Vagina (tissue), 2 donors: ENCODE data around the gene RTF2. TPM values are rescaled to one million over a fixed set of nuclear protein-coding genes. Genes with fewer than 3 reads are reported as not detected.

ENCODE experiments used
- DNase-seq, 2 donors: peaks; one replicate each; pipeline ENCODE4 v3.0.0-alpha.2; 2017; ENCODE audit errors: extremely low spot score in 2 of 2
- H3K27ac ChIP-seq: fragments of 200-600 bp; sonication (generic); one replicate; pipeline ENCODE4 v1.5.1; 2019
- H3K27me3 ChIP-seq: fragments of 200-600 bp; sonication (generic); one replicate; pipeline ENCODE4 v1.5.1; 2019
- H3K36me3 ChIP-seq, 2 donors: fragments of 200-600 bp; sonication (generic); one replicate each; pipeline ENCODE4 v1.5.1; 2017 to 2019
- H3K4me1 ChIP-seq: fragments of 200-600 bp; sonication (generic); one replicate; pipeline ENCODE4 v1.5.1; 2019
- H3K4me3 ChIP-seq, 2 donors: fragments of 200-600 bp; sonication (generic); 1 replicate in 1 of 2; 2 replicates in 1 of 2; pipeline ENCODE4 v1.5.1; 2016 to 2019
- H3K9me3 ChIP-seq: fragments of 200-600 bp; sonication (generic); one replicate; pipeline ENCODE4 v1.5.1; 2019
- POLR2A ChIP-seq, 2 donors: fragments of 450-650 bp; IDR thresholded peaks; one replicate each; pipeline ENCODE4 v1.6.1; 2017; ENCODE audit warnings: antibody characterized with exemption in 2 of 2, mild to moderate bottlenecking in 2 of 2, moderate library complexity in 2 of 2
- POLR2AphosphoS5 ChIP-seq, 2 donors: sonication (generic); formaldehyde crosslinking; IDR thresholded peaks; one replicate each; pipeline ENCODE4 v1.9.0; 2017; ENCODE audit warnings: antibody characterized with exemption in 2 of 2, mild to moderate bottlenecking in 2 of 2, low read depth in 1 of 2; ENCODE audit not compliant: insufficient read depth in 1 of 2
- intact Hi-C: fragments of 100-400 bp; cut with DNase I; formaldehyde crosslinking; loops from one replicate; pipeline ENCODE4 v1.15.1; 2023
- total RNA-seq: library from RNA; depleted of rRNA; stranded (reverse); fragments of >200 nt; gene quantifications from one replicate; pipeline ENCODE4 v1.2.3, GENCODE V29; 2016
- TF ChIP-seq, protein P1 (sequence below), 3 experiments: fragments of 450-650 bp in 2 of 3; fragments of 200-600 bp in 1 of 3; sonication (generic) in 1 of 3; IDR thresholded peaks; one replicate each; pipeline ENCODE4 v1.5.1; 2017 to 2019; ENCODE audit warnings: antibody characterized with exemption in 3 of 3, mild to moderate bottlenecking in 2 of 3, moderate library complexity in 2 of 3

The RTF2 gene
- total RNA-seq, 1 donor from 2014 or later, result 47.1 TPM

DNA sequence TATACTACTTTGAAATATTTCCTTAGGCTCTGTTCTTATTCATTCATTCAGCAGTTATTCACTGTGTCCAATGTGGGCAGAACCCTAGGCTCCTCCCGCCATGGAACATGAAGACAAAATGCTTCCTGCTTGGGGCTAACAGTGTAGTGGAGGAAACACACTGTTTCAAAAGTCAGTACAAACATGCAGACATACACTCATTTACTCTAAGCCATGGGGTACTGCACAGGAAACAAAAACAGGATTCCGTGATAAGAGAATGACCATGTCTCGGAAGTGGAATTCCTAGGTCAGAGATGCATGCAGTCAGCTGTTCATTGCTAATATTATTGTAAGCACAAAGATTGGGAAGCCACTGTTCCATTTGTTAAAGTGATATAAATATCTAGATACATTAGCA is 37.7 kb downstream of the RTF2 start:
- Histone ChIP-seq H3K4me3 (no peak overlapping the region), H3K9me3 (no peaks in the 10 kb centered on the region), H3K36me3 (no peaks in the 10 kb centered on the region), H3K4me1 (no peaks in the 10 kb centered on the region), H3K27me3 (no peaks in the 10 kb centered on the region), H3K27ac (no peak overlapping the region)
- no peak for DNase-seq
- TF ChIP-seq POLR2A (IDR thresholded peaks at IDR 0.05) (no peak), POLR2AphosphoS5 (IDR thresholded peaks at IDR 0.05; ENCODE audit: insufficient read depth in 1 of 2, low read depth in 1 of 2) (no peak)
- TF ChIP-seq, protein P1, sequence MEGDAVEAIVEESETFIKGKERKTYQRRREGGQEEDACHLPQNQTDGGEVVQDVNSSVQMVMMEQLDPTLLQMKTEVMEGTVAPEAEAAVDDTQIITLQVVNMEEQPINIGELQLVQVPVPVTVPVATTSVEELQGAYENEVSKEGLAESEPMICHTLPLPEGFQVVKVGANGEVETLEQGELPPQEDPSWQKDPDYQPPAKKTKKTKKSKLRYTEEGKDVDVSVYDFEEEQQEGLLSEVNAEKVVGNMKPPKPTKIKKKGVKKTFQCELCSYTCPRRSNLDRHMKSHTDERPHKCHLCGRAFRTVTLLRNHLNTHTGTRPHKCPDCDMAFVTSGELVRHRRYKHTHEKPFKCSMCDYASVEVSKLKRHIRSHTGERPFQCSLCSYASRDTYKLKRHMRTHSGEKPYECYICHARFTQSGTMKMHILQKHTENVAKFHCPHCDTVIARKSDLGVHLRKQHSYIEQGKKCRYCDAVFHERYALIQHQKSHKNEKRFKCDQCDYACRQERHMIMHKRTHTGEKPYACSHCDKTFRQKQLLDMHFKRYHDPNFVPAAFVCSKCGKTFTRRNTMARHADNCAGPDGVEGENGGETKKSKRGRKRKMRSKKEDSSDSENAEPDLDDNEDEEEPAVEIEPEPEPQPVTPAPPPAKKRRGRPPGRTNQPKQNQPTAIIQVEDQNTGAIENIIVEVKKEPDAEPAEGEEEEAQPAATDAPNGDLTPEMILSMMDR (IDR thresholded peaks at IDR 0.05), result no peak
- intact Hi-C loops, result no loop called here

DNA sequence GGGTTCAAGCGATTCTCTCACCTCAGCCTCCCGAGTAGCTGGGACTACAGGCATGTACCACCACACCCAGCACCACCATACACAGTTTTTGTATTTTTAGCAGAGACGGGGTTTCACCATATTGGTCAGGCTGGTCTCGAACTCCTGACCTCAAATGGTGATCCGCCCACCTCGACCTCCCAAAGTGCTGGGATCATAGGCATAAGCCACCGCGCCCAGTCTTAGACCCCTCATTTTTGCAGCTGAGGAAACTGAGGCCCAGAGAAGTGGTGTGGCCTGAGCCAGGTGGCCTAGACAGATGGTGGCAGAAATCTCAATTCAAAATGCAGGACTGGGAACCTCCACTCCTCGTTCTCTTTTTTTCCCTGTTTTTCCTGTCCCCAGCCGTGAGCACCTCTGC is 43.5 kb downstream of the RTF2 start:
- intact Hi-C loops, result no loop called here

DNA sequence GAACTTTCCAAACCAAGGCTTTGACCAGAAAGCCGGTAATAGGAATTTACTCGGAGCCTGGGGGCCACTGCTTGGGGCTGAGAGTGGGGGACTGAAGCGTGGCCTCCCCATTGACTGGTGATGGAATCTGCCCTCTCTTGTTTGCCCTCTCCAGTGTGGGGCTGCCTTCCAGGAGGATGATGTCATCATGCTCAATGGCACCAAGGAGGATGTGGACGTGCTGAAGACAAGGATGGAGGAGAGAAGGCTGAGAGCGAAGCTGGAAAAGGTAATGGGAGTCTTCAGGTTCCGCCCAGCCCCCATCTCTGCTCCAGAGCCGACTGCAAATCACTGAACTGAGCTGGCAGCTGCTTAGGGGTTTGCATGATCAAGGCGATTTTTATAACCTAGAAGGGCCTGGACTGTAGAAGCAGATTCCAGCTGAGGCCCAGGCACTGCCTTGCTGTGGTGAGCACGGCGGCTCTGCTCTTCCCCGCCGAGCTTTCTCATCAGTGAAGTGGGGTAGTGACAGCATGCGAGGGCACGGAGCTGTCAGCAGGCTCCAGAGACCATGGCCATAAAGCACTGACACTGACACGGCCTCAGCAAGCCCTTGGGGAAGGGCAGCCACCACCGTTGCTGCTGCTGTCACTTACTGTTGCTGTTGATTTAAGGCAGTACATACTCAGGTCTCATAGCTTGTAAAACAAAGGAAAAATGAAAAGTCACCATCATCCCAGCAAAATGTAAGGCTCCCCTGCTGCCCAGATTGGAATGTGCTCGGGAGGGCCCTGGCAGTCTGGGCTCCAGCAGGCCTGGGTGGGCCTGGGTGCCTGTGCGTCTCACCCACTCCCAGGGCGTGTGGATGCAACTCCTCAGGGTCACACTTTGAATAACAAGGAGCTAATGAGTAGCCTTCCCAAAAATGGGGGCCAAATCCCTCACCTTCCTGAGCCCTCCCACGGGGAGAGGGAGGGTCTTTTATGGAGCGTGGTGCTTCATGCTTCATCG is 45.0 kb downstream of the RTF2 start:
- intact Hi-C loops, result no loop called here
- Histone ChIP-seq H3K4me3 (no peak overlapping the region), H3K9me3 (no peaks in the 10 kb centered on the region), H3K4me1 (no peaks in the 10 kb centered on the region), H3K36me3 (peaks cover 4 to 36% of the 10 kb centered on the region in 2 donors), H3K27me3 (no peaks in the 10 kb centered on the region), H3K27ac (no peak overlapping the region)
- DNase-seq, result no peak
- no peak for TF ChIP-seq POLR2AphosphoS5 (IDR thresholded peaks at IDR 0.05; ENCODE audit: insufficient read depth in 1 of 2, low read depth in 1 of 2)
- TF ChIP-seq, protein P1 (IDR thresholded peaks at IDR 0.05), result no peak
- TF ChIP-seq POLR2A (IDR thresholded peaks at IDR 0.05), result no peak

More for the DNA sequence above, 43.5 kb downstream of the RTF2 start:
- TF ChIP-seq POLR2AphosphoS5 (IDR thresholded peaks at IDR 0.05; ENCODE audit: insufficient read depth in 1 of 2, low read depth in 1 of 2) (no peak), POLR2A (IDR thresholded peaks at IDR 0.05) (no peak)
- TF ChIP-seq, protein P1 (IDR thresholded peaks at IDR 0.05), result no peak
- peaks cover 0 to 21% of the 10 kb centered on the region in 2 donors for H3K36me3 ChIP-seq
- no peaks in the 10 kb centered on the region for H3K4me1 ChIP-seq
- no peak overlapping the region for H3K4me3 ChIP-seq
- no peak for DNase-seq
- H3K27me3 ChIP-seq, result no peaks in the 10 kb centered on the region
- H3K9me3 ChIP-seq, result no peaks in the 10 kb centered on the region
- H3K27ac ChIP-seq, result no peak overlapping the region

DNA sequence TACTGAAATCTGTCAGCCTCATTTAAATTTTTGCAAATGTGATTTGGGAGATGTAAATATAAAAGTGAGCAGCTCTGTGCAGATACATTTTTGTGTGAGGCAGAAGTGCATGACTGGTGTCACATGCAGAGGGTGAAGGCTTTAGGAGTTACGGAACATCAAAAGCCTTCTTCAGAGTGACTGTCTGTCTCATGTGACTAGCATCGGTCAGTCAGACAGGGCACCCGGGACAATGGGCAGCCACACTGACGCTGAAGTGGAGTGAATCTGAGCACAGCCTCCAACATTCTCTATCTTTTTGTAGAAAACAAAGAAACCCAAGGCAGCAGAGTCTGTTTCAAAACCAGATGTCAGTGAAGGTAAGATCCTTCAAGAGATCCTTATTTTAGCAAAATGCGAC is 48.2 kb downstream of the RTF2 start:
- no peaks in the 10 kb centered on the region for H3K27me3 ChIP-seq
- H3K36me3 ChIP-seq, result peaks cover 4 to 59% of the 10 kb centered on the region in 2 donors
- H3K9me3 ChIP-seq, result peaks cover 8% of the 10 kb centered on the region
- H3K4me1 ChIP-seq, result no peaks in the 10 kb centered on the region
- H3K4me3 ChIP-seq, result no peak overlapping the region
- TF ChIP-seq, protein P1 (IDR thresholded peaks at IDR 0.05), result no peak
- intact Hi-C loops, result no loop called here
- H3K27ac ChIP-seq, result no peak overlapping the region
- no peak for DNase-seq

DNA sequence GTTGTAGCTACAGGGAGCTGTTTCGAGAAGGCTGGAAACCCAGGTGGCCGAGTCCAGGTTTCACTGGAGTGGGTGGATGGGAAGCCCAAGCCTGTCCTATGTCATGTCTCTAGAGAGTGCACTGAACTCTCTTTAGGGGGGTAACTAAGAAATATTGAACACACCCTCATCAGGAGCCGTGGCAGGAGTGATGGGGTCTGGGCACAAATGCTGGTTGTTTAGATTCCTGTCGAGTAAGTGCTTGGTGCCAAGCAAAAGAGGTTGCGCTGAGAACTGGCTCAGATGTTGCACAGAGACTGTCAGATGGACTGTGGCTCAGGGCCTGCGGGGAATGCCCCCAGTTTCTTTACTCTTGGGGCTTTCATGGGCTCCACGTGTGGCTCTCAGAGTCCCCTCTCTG is 48.8 kb downstream of the RTF2 start:
- H3K9me3 ChIP-seq, result peaks cover 8% of the 10 kb centered on the region
- H3K36me3 ChIP-seq, result peaks cover 4 to 59% of the 10 kb centered on the region in 2 donors
- H3K27ac ChIP-seq, result no peak overlapping the region

More for the DNA sequence above, 48.8 kb downstream of the RTF2 start:
- TF ChIP-seq POLR2AphosphoS5 (IDR thresholded peaks at IDR 0.05; ENCODE audit: insufficient read depth in 1 of 2, low read depth in 1 of 2) (no peak), POLR2A (IDR thresholded peaks at IDR 0.05) (no peak)
- TF ChIP-seq, protein P1 (IDR thresholded peaks at IDR 0.05), result no peak
- DNase-seq, result no peak
- intact Hi-C loops, result no loop called here
- no peaks in the 10 kb centered on the region for H3K4me1 ChIP-seq
- H3K4me3 ChIP-seq, result no peak overlapping the region
- no peaks in the 10 kb centered on the region for H3K27me3 ChIP-seq
